Activated CD8-positive, alpha-beta T cell treated with anti-CD3 and anti-CD28 coated beads, Interleukin-2, amount 10 ng/mL, durations not matched to agents 7 days and 5 days (primary cell): ENCODE measurements around the gene VPS26A. TPM values are rescaled to one million over a fixed set of nuclear protein-coding genes. Genes with fewer than 3 reads are reported as not detected.

Experiments used
- ATAC-seq: fragments of 150-1000 bp; cut with Tn5 transposase; one replicate; pipeline ENCODE4 v1.10.0; 2021; ENCODE audit warnings: moderate library complexity
- CTCF ChIA-PET: fragments of 350-600 bp; sonication (Branson Sonifier 250); formaldehyde crosslinking; loops from one replicate; lab custom pipeline; 2021; ENCODE audit warnings: antibody characterized with exemption; lab: Charles Lee
- POLR2A ChIA-PET: fragments of 350-600 bp; sonication (Branson Sonifier 250); formaldehyde crosslinking; loops from one replicate; lab custom pipeline; 2021; ENCODE audit warnings: antibody characterized with exemption; lab: Charles Lee
- DNase-seq: peaks from one replicate; pipeline ENCODE4 v3.0.0-alpha.2; 2020
- H3K27ac Mint-ChIP-seq: one replicate; pipeline ENCODE4 v1.8.0; 2021; ENCODE audit warnings: mild to moderate bottlenecking, mixed read lengths
- H3K27me3 Mint-ChIP-seq: one replicate; pipeline ENCODE4 v1.8.0; 2021; ENCODE audit warnings: low read depth, mixed read lengths
- H3K36me3 Mint-ChIP-seq: one replicate; pipeline ENCODE4 v1.8.0; 2021; ENCODE audit warnings: low read depth, mixed read lengths
- H3K4me1 Mint-ChIP-seq: one replicate; pipeline ENCODE4 v1.8.0; 2021; ENCODE audit warnings: low read depth, mixed read lengths
- H3K4me3 Mint-ChIP-seq: one replicate; pipeline ENCODE4 v1.8.0; 2021; ENCODE audit warnings: mild to moderate bottlenecking, mixed read lengths
- H3K9me3 Mint-ChIP-seq: one replicate; pipeline ENCODE4 v1.8.0; 2022; ENCODE audit warnings: mixed read lengths; ENCODE audit not compliant: insufficient read depth
- total RNA-seq, 2 experiments: library from RNA; stranded (reverse); gene quantifications; one replicate each; pipeline ENCODE4 v1.2.3, GENCODE V29; 2021

The VPS26A gene
- 10 to 100 TPM; 53.6 to 61.9 TPM for total RNA-seq

- ATAC-seq (peak; percentile 94), DNase-seq (peak; percentile 99)
- H3K27ac Mint-ChIP-seq, result peak within 1 kb of the TSS; percentile 95
- peak within 1 kb of the TSS; percentile 89 for H3K4me3 Mint-ChIP-seq
- H3K27me3 Mint-ChIP-seq, result no peaks in the 10 kb centered on the region
- no peaks in the 10 kb centered on the region for H3K9me3 Mint-ChIP-seq
- H3K4me1 Mint-ChIP-seq, result peaks cover 29% of the 10 kb centered on the region
- CTCF ChIA-PET, result interaction anchor here (0.8 to 3.6 kb wide), 10 partner anchors 11 to 168 kb away, joined by 3 to 16 read pairs (median 4); partner anchors contain the start of gene DDX21
- POLR2A ChIA-PET, result interaction anchor here (0.6 to 1.2 kb wide), 6 partner anchors 8 to 134 kb away, joined by 3 to 6 read pairs (median 3); partner anchors contain the start of gene SRGN
- H3K36me3 Mint-ChIP-seq, result peaks cover 10% of the 10 kb centered on the region
Observed at GRCh38 chr10:69123747-69124562, at the start of gene VPS26A. Gene VPS26A, plus strand, starts transcription at chr10:69124178. Its CDS starts 100 bp downstream, at chr10:69124278.

DNA sequence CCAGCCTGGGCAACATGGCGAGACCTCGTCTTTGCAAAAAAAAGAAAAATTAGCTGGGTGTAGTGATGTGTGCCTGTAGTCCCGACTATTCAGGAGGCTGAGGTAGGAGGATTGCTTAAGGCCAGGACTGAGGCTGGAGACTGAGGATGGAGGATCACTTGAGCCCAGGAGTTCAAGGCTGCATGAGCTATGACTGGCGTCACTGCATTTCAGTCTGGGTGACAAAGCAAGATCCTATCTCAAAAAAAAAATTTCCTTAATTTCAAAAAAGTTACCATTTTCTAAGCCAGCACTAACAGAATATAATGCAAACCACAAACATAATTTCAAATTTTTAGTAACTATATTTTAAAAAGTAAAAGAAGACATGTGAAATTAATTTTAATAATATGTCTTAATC lies 49.4 kb upstream of the VPS26A start:
- no peaks in the 10 kb centered on the region for H3K36me3 Mint-ChIP-seq
- CTCF ChIA-PET, result interaction anchor here (2.1 kb wide), 1 partner anchor 9 kb away, joined by 5 read pairs; no protein-coding TSS in a partner anchor
- no peak overlapping the region for H3K27ac Mint-ChIP-seq
- no peaks in the 10 kb centered on the region for H3K9me3 Mint-ChIP-seq
- H3K4me3 Mint-ChIP-seq, result no peak overlapping the region
- no peaks in the 10 kb centered on the region for H3K27me3 Mint-ChIP-seq
- DNase-seq, result no peak
- ATAC-seq, result no peak
- peaks cover 14% of the 10 kb centered on the region for H3K4me1 Mint-ChIP-seq
- POLR2A ChIA-PET, result no interaction called here

DNA sequence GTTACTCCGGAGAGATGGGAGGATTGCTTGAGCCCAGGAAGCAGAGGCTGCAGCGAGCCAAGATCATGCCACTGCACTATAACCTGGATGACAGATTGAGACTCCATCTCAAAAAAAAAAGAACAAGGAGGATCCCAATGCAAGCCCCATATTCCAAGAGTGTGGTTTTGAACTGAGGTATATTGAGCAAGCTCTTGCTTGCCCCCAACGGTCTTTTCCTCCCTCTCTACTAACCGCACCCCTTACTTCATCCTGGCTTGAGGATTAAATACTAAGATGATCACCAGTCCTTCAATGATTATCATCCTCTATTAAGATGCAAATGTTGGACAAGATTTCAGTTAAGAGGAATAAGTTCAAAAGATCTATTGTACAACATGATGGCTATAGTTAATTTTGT lies 48.5 kb upstream of the VPS26A start:
- ATAC-seq (no peak), DNase-seq (no peak)
- ChIA-PET POLR2A (interaction anchor here (0.6 kb wide), 1 partner anchor 1718 kb away, joined by 3 read pairs; no protein-coding TSS in a partner anchor), CTCF (interaction anchor here (2.1 kb wide), 1 partner anchor 10 kb away, joined by 5 read pairs; no protein-coding TSS in a partner anchor)
- H3K4me3 Mint-ChIP-seq, result no peak overlapping the region
- no peaks in the 10 kb centered on the region for H3K36me3 Mint-ChIP-seq
- H3K4me1 Mint-ChIP-seq, result peaks cover 16% of the 10 kb centered on the region
- no peaks in the 10 kb centered on the region for H3K9me3 Mint-ChIP-seq
- H3K27me3 Mint-ChIP-seq, result peaks cover 2% of the 10 kb centered on the region
- no peak overlapping the region for H3K27ac Mint-ChIP-seq

DNA sequence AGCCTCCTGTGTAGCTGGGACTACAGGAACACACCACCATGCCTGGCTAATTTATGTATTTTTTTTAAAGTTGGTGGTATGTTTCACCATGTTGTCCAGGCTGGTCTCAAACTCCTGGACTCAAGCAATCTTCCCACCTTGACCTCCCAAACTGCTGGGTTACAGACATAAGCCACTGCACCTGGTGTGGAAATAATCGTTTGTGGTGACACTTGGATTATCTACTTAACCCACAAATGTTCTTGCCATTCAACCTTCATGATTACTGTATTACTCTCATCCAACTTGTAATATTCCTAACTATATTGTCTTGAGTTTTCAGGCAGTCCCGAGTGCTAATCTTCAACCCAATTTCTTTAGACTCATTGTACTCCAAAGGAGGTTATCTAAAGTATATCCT lies 45.7 kb upstream of the VPS26A start:
- H3K9me3 Mint-ChIP-seq, result no peaks in the 10 kb centered on the region
- no peaks in the 10 kb centered on the region for H3K36me3 Mint-ChIP-seq
- ChIA-PET CTCF (interaction anchor here (2.5 kb wide), 1 partner anchor 13 kb away, joined by 8 read pairs; no protein-coding TSS in a partner anchor), POLR2A (no interaction called here)
- ATAC-seq (no peak), DNase-seq (no peak)
- H3K27ac Mint-ChIP-seq, result no peak overlapping the region
- H3K27me3 Mint-ChIP-seq, result peaks cover 3% of the 10 kb centered on the region
- no peak overlapping the region for H3K4me3 Mint-ChIP-seq
- peaks cover 11% of the 10 kb centered on the region for H3K4me1 Mint-ChIP-seq

DNA sequence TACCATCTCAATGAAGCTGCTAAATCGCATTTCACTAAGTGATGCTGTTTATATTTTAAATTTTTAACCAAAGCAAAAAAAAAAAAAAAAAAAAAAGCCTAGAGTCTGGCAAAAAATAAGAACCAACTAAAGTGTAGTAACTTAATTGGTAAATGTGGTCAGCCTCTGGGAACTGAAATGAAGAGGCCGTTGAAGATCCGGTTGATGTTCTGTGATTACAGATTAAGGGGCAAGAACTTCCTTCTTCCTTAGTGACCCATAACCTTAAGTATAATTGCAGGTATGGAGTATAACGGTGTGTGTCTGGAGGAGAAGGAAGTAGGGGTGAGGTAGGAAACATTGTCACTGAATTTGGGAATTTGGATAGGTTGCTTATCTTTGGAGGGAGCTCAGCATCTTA lies 43.8 kb upstream of the VPS26A start:
- no peaks in the 10 kb centered on the region for H3K36me3 Mint-ChIP-seq

GRCh38 chr10:69086001-69086509 lies 37.9 kb upstream of the VPS26A start:
- no peak for ATAC-seq
- H3K27me3 Mint-ChIP-seq, result no peaks in the 10 kb centered on the region
- no peak for DNase-seq
- POLR2A ChIA-PET, result interaction anchor here (1.1 to 6.1 kb wide), 5 partner anchors 20 to 41 kb away, joined by 3 to 49 read pairs (median 32); no protein-coding TSS in a partner anchor
- peak overlapping the region; percentile 20 for H3K4me3 Mint-ChIP-seq
- H3K9me3 Mint-ChIP-seq, result no peaks in the 10 kb centered on the region
- H3K4me1 Mint-ChIP-seq, result peaks cover 42% of the 10 kb centered on the region
- peaks cover 27% of the 10 kb centered on the region for H3K36me3 Mint-ChIP-seq
- CTCF ChIA-PET, result interaction anchor here (1.1 to 7.6 kb wide), 3 partner anchors 8 to 80 kb away, joined by 3 to 52 read pairs (median 4); no protein-coding TSS in a partner anchor
- peak overlapping the region; percentile 71 for H3K27ac Mint-ChIP-seq

More for the DNA sequence above, 43.8 kb upstream of the VPS26A start:
- ChIA-PET POLR2A (interaction anchor here (0.6 to 1.2 kb wide), 4 partner anchors 8 to 35 kb away, joined by 3 to 5 read pairs (median 4); partner anchors contain the start of gene SRGN), CTCF (no interaction called here)
- no peaks in the 10 kb centered on the region for H3K9me3 Mint-ChIP-seq
- H3K4me3 Mint-ChIP-seq, result no peak overlapping the region
- H3K4me1 Mint-ChIP-seq, result peaks cover 5% of the 10 kb centered on the region
- ATAC-seq (no peak), DNase-seq (no peak)
- H3K27ac Mint-ChIP-seq, result no peak overlapping the region
- H3K27me3 Mint-ChIP-seq, result peaks cover 3% of the 10 kb centered on the region

GRCh38 chr10:69087590-69088470 lies 36.1 kb upstream of the VPS26A start, which contains the start of gene SRGN:
Gene SRGN, plus strand, starts transcription at chr10:69088103. Its CDS starts 55 bp downstream, at chr10:69088158.
- CTCF ChIA-PET, result interaction anchor here (1.0 to 7.6 kb wide), 5 partner anchors 12 to 82 kb away, joined by 3 to 52 read pairs (median 6); no protein-coding TSS in a partner anchor
- Mint-ChIP-seq H3K4me1 (peaks cover 58% of the 10 kb centered on the region), H3K27me3 (no peaks in the 10 kb centered on the region), H3K9me3 (no peaks in the 10 kb centered on the region), H3K4me3 (peak within 1 kb of the TSS; percentile 82), H3K27ac (peak within 1 kb of the TSS; percentile 95), H3K36me3 (peaks cover 35% of the 10 kb centered on the region)
- DNase-seq, result peak; percentile 90
- ATAC-seq, result peak; percentile 58
- POLR2A ChIA-PET, result interaction anchor here (0.6 to 6.1 kb wide), 25 partner anchors 8 to 141 kb away, joined by 3 to 49 read pairs (median 4); no protein-coding TSS in a partner anchor

DNA sequence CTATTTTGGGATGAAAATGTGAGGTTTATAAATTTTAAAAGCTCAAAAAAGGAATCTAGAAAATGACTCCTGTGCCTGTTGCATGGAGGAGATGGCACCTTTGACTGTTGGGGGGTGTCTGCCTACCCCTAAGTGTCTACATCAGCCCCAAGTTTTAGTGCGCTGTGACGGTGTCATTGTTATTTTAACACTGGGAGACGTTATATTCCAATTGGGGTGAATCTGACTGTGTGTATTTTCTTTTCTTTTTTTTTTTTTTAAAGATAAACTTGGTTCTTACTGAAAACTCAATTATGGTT lies 35.6 kb upstream of the VPS26A start:
- DNase-seq (peak; percentile 38), ATAC-seq (no peak)
- Mint-ChIP-seq H3K27ac (peak overlapping the region; percentile 95), H3K4me1 (peaks cover 64% of the 10 kb centered on the region), H3K4me3 (peak overlapping the region; percentile 82), H3K27me3 (no peaks in the 10 kb centered on the region), H3K9me3 (no peaks in the 10 kb centered on the region), H3K36me3 (peaks cover 39% of the 10 kb centered on the region)
- ChIA-PET CTCF (interaction anchor here (1.0 to 7.6 kb wide), 5 partner anchors 12 to 99 kb away, joined by 3 to 52 read pairs (median 6); no protein-coding TSS in a partner anchor), POLR2A (interaction anchor here (0.6 to 6.1 kb wide), 19 partner anchors 9 to 140 kb away, joined by 3 to 49 read pairs (median 5); no protein-coding TSS in a partner anchor)

DNA sequence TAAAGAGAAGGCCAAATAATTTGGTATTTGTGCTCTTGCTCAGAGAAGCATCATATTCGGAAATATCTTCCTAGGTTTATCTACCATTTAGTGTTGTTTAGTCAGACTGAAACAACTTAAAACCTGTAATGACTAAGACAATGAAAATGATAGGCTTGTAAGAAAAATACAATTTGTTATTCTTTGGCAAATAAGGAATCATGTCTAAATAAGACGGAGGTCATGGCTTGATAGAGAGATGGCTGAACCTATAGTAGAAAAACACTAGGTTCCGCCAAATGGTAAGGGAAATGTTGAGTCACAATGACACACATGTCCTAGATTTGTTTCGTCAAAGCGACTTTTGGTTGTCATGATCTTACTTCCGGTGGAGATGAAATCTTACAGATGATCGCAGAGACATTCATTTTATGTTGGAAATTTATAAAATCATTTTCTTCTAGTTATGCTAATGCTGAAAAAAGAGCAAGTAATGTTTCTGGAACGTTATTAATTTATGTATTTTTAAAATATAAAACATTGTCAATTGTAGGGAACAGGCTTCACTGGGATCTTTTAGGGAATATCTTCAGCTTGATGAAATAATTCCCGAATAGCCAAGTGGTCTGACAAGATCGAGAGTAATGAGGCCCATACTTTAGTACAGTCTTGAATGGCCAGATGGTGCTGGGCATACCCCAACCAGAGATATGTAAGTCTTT lies 35.0 kb upstream of the VPS26A start:
- POLR2A ChIA-PET, result interaction anchor here (0.6 to 6.1 kb wide), 21 partner anchors 23 to 140 kb away, joined by 3 to 49 read pairs (median 5); partner anchors contain the start of gene DDX21
- no peaks in the 10 kb centered on the region for H3K27me3 Mint-ChIP-seq
- CTCF ChIA-PET, result interaction anchor here (0.7 to 7.6 kb wide), 6 partner anchors 11 to 100 kb away, joined by 3 to 52 read pairs (median 4); no protein-coding TSS in a partner anchor

More for the DNA sequence above, 35.0 kb upstream of the VPS26A start:
- Mint-ChIP-seq H3K27ac (peak overlapping the region; percentile 95), H3K36me3 (peaks cover 43% of the 10 kb centered on the region), H3K4me3 (peak overlapping the region; percentile 82), H3K4me1 (peaks cover 68% of the 10 kb centered on the region), H3K9me3 (no peaks in the 10 kb centered on the region)
- ATAC-seq (peak; percentile 25), DNase-seq (peak; percentile 71)
